SK-N-SH treated with all-trans-retinoic acid at 6 μM for 48 hours (cell line): ENCODE data around the gene NALCN.

Source experiments
- ATAC-seq: fragments of 200-7000 bp; cut with Tn5 transposase; 3 replicates; pipeline ENCODE4 v1.9.1; 2020; ENCODE audit warnings: mild to moderate bottlenecking, moderate library complexity
- ARNTL ChIP-seq: fragments of 450-650 bp; formaldehyde crosslinking; IDR thresholded peaks from 2 replicates; pipeline ENCODE4 v1.5.0; 2020; ENCODE audit warnings: low read depth, mild to moderate bottlenecking, moderate library complexity, borderline replicate concordance
- BACH2 ChIP-seq: fragments of 250-450 bp; sonication (Bioruptor Pico); IDR thresholded peaks from 2 replicates; pipeline ENCODE4 v1.9.0; 2021; ENCODE audit warnings: mild to moderate bottlenecking, borderline replicate concordance
- CSDC2 ChIP-seq: fragments of 250-450 bp; sonication (Bioruptor Pico); IDR thresholded peaks from 2 replicates; pipeline ENCODE4 v1.5.0; 2020; ENCODE audit warnings: mild to moderate bottlenecking, moderate library complexity
- CSRNP3 ChIP-seq: fragments of 250-450 bp; sonication (Bioruptor Pico); IDR thresholded peaks from 2 replicates; pipeline ENCODE4 v1.5.1; 2021; ENCODE audit warnings: mild to moderate bottlenecking, moderate library complexity
- ESRRG ChIP-seq: fragments of 250-450 bp; sonication (Bioruptor Pico); IDR thresholded peaks from 2 replicates; pipeline ENCODE4 v1.6.1; 2021; ENCODE audit warnings: mild to moderate bottlenecking
- ISL1 ChIP-seq: fragments of 250-450 bp; sonication (Bioruptor Pico); IDR thresholded peaks from 2 replicates; pipeline ENCODE4 v2.1.2; 2022; ENCODE audit warnings: mild to moderate bottlenecking, moderate library complexity
- OSR1 ChIP-seq: fragments of 250-450 bp; sonication (Bioruptor Pico); IDR thresholded peaks from 2 replicates; pipeline ENCODE4 v1.8.0; 2022; ENCODE audit warnings: moderate library complexity, mild to moderate bottlenecking, inconsistent platforms
- PPARA ChIP-seq: fragments of 250-450 bp; sonication (Bioruptor Pico); IDR thresholded peaks from 2 replicates; pipeline ENCODE4 v1.5.0; 2020; ENCODE audit warnings: mild to moderate bottlenecking, borderline replicate concordance
- SNAI2 ChIP-seq: fragments of 250-450 bp; sonication (Bioruptor Pico); IDR thresholded peaks from 2 replicates; pipeline ENCODE4 v1.5.0; 2020; ENCODE audit warnings: mild to moderate bottlenecking, moderate library complexity
- TCF4 ChIP-seq: fragments of 250-450 bp; sonication (Bioruptor Pico); IDR thresholded peaks from 2 replicates; pipeline ENCODE4 v1.8.0; 2021; ENCODE audit warnings: mild to moderate bottlenecking, moderate library complexity, borderline replicate concordance
- TOX ChIP-seq: fragments of 250-450 bp; sonication (Bioruptor Pico); IDR thresholded peaks from 2 replicates; pipeline ENCODE4 v1.8.0; 2021; ENCODE audit warnings: mild to moderate bottlenecking, moderate library complexity, borderline replicate concordance
- TSHZ2 ChIP-seq: fragments of 250-450 bp; sonication (Bioruptor Pico); IDR thresholded peaks from 2 replicates; pipeline ENCODE4 v1.5.0; 2020; ENCODE audit warnings: mild to moderate bottlenecking, moderate library complexity
- ZC3H10 ChIP-seq: fragments of 250-450 bp; sonication (Bioruptor Pico); IDR thresholded peaks from 2 replicates; pipeline ENCODE4 v1.5.1; 2021; ENCODE audit warnings: mild to moderate bottlenecking, moderate library complexity
- ZFP3 ChIP-seq: fragments of 250-450 bp; sonication (Bioruptor Pico); IDR thresholded peaks from 2 replicates; pipeline ENCODE4 v1.5.0; 2020; ENCODE audit warnings: mild to moderate bottlenecking, moderate library complexity
- ZFP30 ChIP-seq: fragments of 450-650 bp; formaldehyde crosslinking; IDR thresholded peaks from 2 replicates; pipeline ENCODE4 v1.5.0; 2022; ENCODE audit warnings: mild to moderate bottlenecking, moderate library complexity
- ZNF565 ChIP-seq: fragments of 450-650 bp; formaldehyde crosslinking; conservative IDR thresholded peaks from 2 replicates; pipeline ENCODE4 v1.5.0; 2020; ENCODE audit warnings: low read depth, mild to moderate bottlenecking, moderate library complexity
- ZNF70 ChIP-seq: fragments of 450-650 bp; formaldehyde crosslinking; IDR thresholded peaks from 2 replicates; pipeline ENCODE4 v1.5.0; 2020; ENCODE audit warnings: mild to moderate bottlenecking, moderate library complexity
- ZNF8 ChIP-seq: fragments of 450-650 bp; formaldehyde crosslinking; IDR thresholded peaks from 2 replicates; pipeline ENCODE4 v1.5.0; 2020; ENCODE audit warnings: mild to moderate bottlenecking, moderate library complexity

Gene NALCN

GRCh38 chr13:101417043-101417406, 717 bp upstream of the NALCN start:
- TF ChIP-seq TOX (no peak), ZFP30 (no peak), ZC3H10 (no peak), ARNTL (CRISPR knock-in tag) (no peak), SNAI2 (CRISPR knock-in tag) (no peak), BACH2 (CRISPR knock-in tag) (no peak), ZNF8 (CRISPR knock-in tag) (no peak), TSHZ2 (no peak), ESRRG (CRISPR knock-in tag) (no peak), ISL1 (CRISPR knock-in tag) (no peak), ZFP3 (CRISPR knock-in tag) (no peak)
- ATAC-seq, result peak; percentile 69

- peak; percentile 16 for ATAC-seq
These were observed 742 bp downstream of the NALCN start for GRCh38 chr13:101415358-101416174.

GRCh38 chr13:101412076-101412475, 4.2 kb downstream of the NALCN start:
- ATAC-seq, result no peak
- TF ChIP-seq TSHZ2, result no peak
- no peak for TF ChIP-seq ZC3H10
- TF ChIP-seq CSDC2 (CRISPR knock-in tag), result no peak

More at GRCh38 chr13:101415358-101416174, 742 bp downstream of the NALCN start:
- TF ChIP-seq ZNF70 (CRISPR knock-in tag), result no peak
- TF ChIP-seq ZFP3 (CRISPR knock-in tag), result no peak
- no peak for TF ChIP-seq ZFP30
- no peak for TF ChIP-seq PPARA (CRISPR knock-in tag)
- no peak for TF ChIP-seq BACH2 (CRISPR knock-in tag)
- TF ChIP-seq SNAI2 (CRISPR knock-in tag), result no peak
- no peak for TF ChIP-seq CSDC2 (CRISPR knock-in tag)
- no peak for TF ChIP-seq OSR1
- no peak for TF ChIP-seq CSRNP3 (CRISPR knock-in tag)
- TF ChIP-seq ARNTL (CRISPR knock-in tag), result no peak
- no peak for TF ChIP-seq TSHZ2
- no peak for TF ChIP-seq ISL1 (CRISPR knock-in tag)
- TF ChIP-seq TCF4 (CRISPR knock-in tag), result no peak
- no peak for TF ChIP-seq ZC3H10
- no peak for TF ChIP-seq ZNF565 (CRISPR knock-in tag)
